ENCODE results near the gene PLCD1.

The PLCD1 gene

DNA sequence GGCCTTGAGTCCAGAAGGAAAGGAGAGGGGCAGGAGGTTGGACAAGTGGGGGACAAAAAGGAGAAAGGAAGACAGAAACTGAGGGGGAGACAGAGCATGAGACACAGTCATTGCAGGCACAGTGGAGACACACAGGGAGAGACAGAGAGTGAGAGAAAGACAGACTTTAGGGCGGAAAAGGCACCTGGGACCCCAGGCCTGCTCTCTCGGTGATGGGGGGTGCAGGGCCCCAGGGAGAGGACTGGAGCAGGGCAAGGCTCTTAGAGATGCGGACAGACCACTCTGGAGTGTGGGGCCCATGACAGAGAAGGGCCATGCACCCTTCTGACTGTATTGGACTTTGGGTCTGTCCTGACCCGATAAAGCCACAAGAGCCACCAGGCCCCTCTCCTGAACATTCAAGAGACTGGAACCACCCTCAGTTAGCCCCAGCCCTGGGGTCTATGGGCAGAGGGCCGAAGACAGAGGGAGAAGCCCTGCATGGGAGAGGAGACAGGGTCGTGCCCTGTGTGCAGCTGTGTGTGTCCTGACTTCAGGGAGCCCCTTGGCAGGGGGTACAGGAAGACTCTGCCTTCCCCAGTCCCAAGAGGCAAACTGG lies 12.5 kb downstream of the PLCD1 start:
- DNase-seq (ENCODE audit: low spot score): no peak

DNA sequence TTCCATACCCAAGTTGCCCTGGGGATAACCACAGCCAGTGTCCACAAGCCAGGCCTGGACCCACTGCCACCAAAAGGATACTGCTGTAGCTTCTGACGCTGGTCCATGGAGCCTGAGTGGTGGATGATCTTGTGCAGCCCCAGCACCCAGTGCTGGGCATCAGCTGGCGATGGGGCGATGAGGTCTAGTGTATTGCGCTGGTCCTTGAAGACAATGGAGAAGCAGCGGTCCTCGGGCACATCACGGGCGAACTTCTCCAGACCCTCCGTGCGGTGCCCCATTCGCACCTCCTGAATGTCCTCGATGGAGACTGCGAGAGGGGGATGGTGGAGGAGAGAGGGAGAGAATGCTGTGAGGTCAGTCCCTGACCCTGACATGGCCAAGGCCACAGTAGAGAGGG lies 13.0 kb downstream of the PLCD1 start:
- no peak for DNase-seq (ENCODE audit: low spot score)

GRCh38 chr3:38015984-38016383 lies 13.5 kb downstream of the PLCD1 start:
- DNase-seq (ENCODE audit: low spot score): no peak

- no peak for DNase-seq (ENCODE audit: low spot score)
These were observed 14.0 kb downstream of the PLCD1 start for GRCh38 chr3:38015485-38015884.

DNA sequence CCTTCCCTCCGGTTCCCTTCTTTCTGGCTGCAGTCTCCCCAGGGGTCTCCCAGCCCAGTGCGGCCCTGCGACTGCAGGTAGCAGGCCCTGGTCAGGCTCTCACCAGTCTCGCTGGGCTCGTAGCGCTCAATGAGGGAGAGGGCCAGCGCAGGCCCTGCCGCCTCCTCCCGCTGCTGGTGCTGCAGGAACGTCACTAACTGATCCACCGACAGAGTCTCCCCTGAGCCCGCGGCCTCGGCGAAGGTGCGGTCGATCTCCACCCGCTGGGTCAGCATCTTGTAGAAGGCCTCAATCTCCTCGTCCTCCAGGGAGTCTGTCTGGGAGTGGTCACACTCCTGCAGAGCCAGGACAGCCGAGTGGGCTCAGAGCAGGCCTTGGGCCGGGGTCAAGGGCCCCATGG lies 18.3 kb downstream of the PLCD1 start:
- DNase-seq (ENCODE audit: low spot score): no peak

DNA sequence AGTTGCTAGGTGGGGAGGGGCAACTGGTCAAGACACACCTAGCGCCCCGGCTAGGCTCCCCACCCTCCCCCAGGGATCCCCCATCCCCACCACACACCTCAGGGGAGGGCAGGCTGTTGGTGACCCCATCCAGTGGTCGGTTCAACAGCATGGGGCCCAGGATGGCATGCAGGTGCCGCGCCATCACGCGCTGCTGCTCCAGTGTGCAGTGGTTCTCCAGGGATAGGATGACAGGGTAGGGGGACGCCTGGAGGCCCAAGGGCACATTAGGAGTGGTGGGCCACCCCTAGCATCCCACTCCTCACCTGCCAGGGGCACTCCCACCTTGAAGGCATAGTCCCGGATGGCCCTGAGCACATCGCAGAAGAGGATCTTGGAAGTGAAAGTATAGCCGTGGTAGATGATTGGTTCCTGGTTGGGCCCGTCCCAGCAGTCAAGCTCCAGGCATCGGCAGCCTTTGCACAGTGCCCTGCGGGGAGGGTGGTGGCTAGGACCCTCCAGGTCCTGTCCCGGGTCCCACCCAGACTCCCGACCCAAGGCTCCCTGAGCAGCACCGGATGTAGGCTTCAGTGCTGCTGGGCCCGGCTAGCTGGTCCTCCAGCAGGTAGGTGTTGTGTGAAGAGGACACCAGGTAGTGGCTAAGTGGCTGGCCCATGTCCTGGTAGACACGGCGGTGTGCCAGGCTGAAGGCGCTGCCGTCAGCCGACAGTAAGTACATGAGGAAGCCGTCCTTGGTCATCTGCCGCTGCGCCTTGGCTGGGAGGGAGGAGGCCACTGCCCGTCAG lies 19.4 kb downstream of the PLCD1 start:
- no peak for DNase-seq (ENCODE audit: low spot score)

- DNase-seq (ENCODE audit: low spot score): no peak
These were observed 20.4 kb downstream of the PLCD1 start for GRCh38 chr3:38008971-38009580.

DNA sequence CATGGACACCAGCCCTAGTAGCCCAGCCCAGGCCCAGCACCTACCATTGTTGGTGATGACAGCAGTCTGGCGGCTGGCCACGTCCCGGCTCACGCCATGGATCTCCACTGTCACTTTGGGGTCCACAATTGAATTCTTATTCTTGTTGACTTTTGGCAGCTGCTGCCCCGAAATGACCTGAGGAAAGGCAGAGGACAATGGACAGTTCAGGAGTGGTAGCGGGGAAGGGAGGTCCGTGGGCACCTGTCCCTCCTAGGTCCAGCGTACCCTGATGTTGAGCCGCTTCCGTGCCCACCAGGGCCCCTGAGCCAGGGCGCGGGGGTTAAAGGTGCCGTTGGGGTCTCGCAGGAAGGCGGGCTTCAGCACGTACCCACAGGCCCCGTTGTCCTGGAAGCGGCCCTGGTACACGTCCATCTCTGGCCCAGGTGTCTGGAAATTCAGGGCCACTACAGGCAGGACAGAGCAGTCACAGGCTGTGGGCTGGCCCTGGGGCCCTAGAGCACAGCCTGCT lies 21.2 kb downstream of the PLCD1 start:
- DNase-seq (ENCODE audit: low spot score): no peak

DNA sequence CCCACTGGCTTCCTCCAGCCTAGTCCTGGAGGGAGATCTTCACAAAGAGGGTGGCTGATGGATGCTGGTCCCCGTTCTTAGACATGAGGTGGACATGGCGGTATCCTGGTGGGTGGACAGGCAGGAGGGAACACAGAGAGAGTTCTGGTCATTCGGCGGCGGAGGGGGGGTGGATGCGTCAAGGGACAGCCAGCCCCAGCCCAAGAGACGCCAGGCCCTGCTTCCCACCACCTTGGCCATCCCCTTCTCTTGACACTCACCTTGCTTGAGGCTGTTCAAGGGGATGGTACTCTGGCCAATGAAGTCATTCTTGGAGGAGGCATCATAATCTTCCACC lies 21.7 kb downstream of the PLCD1 start:
- DNase-seq (ENCODE audit: low spot score): no peak

GRCh38 chr3:38006445-38006995 lies 22.9 kb downstream of the PLCD1 start:
- DNase-seq (ENCODE audit: low spot score): no peak

GRCh38 chr3:38006031-38006430 lies 23.4 kb downstream of the PLCD1 start:
- no peak for DNase-seq (ENCODE audit: low spot score)

GRCh38 chr3:38005076-38006020 lies 24.1 kb downstream of the PLCD1 start:
- DNase-seq (ENCODE audit: low spot score): peak; percentile 96

DNA sequence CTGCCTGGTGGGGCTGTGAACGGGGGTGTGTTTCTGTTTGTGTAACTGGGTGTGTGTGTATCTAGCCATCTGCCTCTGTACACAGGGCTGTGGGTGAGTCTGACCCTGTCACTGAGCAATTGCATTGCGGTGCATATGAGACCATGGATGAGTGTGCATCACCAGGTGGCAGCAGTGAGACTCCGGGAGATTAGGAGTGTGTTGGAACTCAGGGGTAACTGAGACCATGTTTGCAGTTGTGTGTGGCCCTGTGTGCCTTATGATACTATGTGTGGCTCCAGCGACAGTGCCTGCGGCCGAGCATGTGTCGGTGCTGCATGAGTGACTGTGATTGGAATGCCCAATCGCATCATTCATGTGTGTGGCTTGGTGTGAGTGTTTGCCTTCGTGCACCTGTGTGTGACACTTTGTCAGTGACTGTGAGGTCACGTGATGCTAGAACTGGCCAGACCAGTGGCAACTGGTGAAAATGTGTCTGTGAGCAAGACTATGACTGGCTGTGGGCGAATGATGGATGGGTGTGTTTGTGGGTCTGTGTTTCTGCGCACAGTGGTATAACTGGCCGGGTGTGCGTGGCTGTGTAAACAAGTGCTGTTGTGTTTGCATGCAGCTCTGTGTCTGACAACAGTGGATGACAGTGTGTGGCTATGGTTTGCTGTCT lies 24.9 kb downstream of the PLCD1 start:
- DNase-seq (ENCODE audit: low spot score): peak; percentile 70

DNA sequence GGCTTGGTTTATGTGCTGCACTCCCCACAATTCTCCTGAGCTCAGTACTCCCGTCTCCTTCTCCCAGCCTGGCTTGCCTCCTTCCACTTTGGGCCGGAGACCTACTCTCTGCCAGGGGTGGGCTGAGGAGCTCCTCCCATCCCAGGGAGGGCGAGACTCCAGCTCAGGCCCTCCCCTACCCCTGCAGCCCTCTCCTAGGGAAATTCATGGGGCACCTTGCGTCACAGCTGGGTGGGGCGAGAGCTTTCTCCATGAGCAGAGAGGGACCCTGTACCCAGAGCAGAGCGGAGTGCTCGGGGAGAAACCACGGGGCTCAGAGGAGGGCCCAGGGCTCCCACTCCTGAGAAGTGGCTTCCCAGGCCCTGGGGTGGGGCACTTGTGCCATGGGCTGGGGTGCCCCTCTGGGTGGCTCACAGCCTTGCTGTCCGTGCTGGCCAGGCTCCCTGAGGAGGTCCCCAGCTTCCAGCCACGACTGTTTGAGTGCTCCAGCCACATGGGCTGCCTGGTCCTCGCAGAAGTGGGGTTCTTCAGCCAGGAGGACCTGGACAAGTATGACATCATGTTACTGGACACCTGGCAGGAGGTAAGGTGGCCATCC lies 25.5 kb downstream of the PLCD1 start:
- DNase-seq (ENCODE audit: low spot score): no peak

DNA sequence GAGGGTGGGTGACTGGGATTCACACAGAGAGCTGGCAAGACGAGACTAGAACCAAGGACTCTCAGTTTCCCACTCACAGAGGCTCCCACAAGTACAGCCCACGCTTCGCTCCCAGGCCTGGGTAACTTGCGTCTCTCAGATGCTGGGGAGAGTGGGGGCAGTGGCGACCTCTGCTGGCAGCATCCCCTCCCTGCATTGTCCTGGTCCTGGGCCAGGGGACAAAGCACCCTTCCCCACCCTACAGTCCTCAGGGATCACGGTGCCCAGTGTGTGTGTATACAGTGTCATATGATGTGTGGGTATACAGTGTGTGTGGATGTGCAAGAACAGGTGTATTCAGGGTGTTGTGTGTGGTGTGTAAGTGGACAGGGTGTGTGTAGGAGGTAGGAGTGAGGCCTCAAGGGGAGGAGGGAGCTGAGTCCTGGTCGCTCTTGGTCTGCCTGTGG lies 26.0 kb downstream of the PLCD1 start:
- peak; percentile 57 for DNase-seq (ENCODE audit: low spot score)

- DNase-seq (ENCODE audit: low spot score): no peak
These were observed 26.5 kb downstream of the PLCD1 start for GRCh38 chr3:38002940-38003339.

DNA sequence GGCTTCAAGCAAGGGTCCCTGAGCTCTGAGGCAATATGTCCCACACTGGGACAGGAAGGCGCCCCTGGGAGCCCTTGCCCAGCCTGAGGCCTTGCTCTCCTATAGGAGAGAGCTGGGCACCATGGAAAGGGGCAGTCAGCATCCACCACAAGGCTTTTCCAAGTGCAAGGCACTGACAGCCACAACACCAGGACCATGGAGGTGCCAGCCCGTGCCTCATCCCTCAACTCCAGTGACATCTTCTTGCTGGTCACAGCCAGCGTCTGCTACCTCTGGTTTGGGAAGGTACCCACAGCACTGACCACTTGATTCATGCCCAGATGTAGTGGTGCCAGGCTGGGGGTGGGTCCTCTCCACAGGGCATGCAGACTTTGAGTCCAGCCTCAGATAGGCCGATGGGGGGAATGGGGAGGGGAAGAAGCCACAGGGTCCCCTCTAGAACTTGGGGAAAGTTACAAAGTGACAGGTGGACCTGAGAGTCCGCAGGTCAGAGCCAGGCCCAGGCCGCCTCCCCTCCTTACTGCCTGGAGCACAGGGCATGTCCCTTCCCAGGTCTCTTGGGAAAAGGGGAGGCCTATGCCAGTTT lies 27.1 kb downstream of the PLCD1 start:
- DNase-seq (ENCODE audit: low spot score): no peak

DNA sequence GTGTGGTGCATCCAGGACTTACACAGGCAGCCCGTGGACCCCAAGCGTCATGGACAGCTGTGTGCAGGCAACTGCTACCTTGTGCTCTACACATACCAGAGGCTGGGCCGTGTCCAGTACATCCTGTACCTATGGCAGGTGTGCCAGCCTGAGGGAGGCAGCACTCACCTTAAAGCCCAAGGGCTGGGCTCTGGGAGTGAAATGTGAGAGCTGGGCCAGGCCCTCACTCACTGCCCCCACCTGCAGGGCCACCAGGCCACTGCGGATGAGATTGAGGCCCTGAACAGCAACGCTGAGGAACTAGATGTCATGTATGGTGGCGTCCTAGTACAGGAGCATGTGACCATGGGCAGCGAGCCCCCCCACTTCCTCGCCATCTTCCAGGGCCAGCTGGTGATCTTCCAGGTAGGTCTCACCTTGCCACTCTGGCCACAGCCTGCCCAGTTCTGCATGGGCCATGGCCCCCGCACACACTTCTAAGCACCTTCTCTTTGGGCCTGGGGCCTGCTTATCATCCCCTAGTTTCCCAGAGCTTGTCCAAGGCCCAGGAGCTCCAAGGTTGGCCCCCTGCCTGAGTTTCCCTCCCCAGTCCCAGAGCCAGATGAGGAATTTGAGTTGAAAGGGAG lies 27.9 kb downstream of the PLCD1 start:
- no peak for DNase-seq (ENCODE audit: low spot score)

DNA sequence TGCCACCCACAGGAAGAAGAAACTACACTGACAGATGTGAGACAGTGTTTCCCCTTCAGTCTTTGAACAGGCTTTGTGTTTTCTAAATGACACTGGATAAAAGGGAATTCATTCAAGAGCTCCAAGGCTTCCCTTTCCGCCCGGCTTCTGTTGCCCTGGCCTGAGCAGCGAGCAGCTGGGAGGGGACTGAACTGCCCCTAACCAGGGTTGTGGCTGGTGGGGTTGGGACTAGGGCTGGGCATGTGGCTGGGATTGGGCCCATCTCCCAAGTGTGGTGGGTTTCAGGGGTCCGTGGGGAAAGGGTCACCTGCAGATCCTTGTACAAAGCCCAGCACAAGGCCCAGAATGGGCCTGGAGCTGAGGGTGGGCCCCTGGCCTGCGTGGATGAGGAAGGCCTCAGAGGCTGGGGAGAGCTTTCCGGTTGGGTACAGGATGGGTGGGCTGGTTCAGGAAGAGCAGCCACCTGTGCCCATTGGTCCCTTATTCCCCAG lies 28.4 kb downstream of the PLCD1 start:
- no peak for DNase-seq (ENCODE audit: low spot score)

Data from COLO829 (cell line).